ENCODE data around the gene FOXO4. TPM values are rescaled to one million over a fixed set of nuclear protein-coding genes. Genes with fewer than 3 reads are reported as not detected.

Gene FOXO4
- total and polyA plus RNA-seq, 10 of the 15 experiments (the other 5 are each of a cell fraction or from before 2014, with no cell fraction given): 0.05 to 6.9 (median 2.3) TPM

GRCh38 chrX:71096760-71097032 is 1.0 kb downstream of the FOXO4 start (continued):
- TF ChIP-seq, protein P1, sequence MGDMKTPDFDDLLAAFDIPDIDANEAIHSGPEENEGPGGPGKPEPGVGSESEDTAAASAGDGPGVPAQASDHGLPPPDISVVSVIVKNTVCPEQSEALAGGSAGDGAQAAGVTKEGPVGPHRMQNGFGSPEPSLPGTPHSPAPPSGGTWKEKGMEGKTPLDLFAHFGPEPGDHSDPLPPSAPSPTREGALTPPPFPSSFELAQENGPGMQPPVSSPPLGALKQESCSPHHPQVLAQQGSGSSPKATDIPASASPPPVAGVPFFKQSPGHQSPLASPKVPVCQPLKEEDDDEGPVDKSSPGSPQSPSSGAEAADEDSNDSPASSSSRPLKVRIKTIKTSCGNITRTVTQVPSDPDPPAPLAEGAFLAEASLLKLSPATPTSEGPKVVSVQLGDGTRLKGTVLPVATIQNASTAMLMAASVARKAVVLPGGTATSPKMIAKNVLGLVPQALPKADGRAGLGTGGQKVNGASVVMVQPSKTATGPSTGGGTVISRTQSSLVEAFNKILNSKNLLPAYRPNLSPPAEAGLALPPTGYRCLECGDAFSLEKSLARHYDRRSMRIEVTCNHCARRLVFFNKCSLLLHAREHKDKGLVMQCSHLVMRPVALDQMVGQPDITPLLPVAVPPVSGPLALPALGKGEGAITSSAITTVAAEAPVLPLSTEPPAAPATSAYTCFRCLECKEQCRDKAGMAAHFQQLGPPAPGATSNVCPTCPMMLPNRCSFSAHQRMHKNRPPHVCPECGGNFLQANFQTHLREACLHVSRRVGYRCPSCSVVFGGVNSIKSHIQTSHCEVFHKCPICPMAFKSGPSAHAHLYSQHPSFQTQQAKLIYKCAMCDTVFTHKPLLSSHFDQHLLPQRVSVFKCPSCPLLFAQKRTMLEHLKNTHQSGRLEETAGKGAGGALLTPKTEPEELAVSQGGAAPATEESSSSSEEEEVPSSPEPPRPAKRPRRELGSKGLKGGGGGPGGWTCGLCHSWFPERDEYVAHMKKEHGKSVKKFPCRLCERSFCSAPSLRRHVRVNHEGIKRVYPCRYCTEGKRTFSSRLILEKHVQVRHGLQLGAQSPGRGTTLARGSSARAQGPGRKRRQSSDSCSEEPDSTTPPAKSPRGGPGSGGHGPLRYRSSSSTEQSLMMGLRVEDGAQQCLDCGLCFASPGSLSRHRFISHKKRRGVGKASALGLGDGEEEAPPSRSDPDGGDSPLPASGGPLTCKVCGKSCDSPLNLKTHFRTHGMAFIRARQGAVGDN (IDR thresholded peaks at IDR 0.05): no peak
- no peak for TF ChIP-seq CBX5 (IDR thresholded peaks at IDR 0.05; ENCODE audit: low read depth)

GRCh38 chrX:71098302-71098701 is 2.7 kb downstream of the FOXO4 start:
- SMC1A ChIA-PET (ENCODE audit: uncharacterized antibody, unreplicated experiment): interaction anchor here (1.5 to 2.7 kb wide), 3 partner anchors 14 to 80 kb away, joined by 5 to 10 read pairs (median 7); partner anchors contain the start of gene IL2RG
- no peak overlapping the region for H3K4me3 ChIP-seq
- H3K79me2 ChIP-seq (ENCODE audit: control insufficient read depth, insufficient read depth, low read length): no peaks in the 10 kb centered on the region
- no peak overlapping the region for H3K9ac ChIP-seq (ENCODE audit: control insufficient read depth, insufficient read depth, low read length)
- H3K4me2 ChIP-seq (ENCODE audit: control insufficient read depth, insufficient read depth): no peak overlapping the region
- no peak overlapping the region for H2AFZ ChIP-seq (ENCODE audit: control insufficient read depth, low read depth, low read length)
- DNase-seq (ENCODE audit: low read depth, low spot score) (no peak), FAIRE-seq (peak; percentile 52), ATAC-seq (peak; percentile 61)
- CTCF ChIA-PET: interaction anchor here (0.8 to 2.3 kb wide), 6 partner anchors 13 to 82 kb away, joined by 3 to 22 read pairs (median 12); partner anchors contain the start of genes IL2RG and MED12
- H3K9me3 ChIP-seq (replicated peaks; ENCODE audit: control insufficient read depth, insufficient read depth, low read length): no peaks in the 10 kb centered on the region
- TF ChIP-seq RUNX3 (IDR thresholded peaks at IDR 0.05; ENCODE audit: low read length) (no peak), HCFC1 (IDR thresholded peaks at IDR 0.05; ENCODE audit: low read length) (no peak), POLR2AphosphoS5 (IDR thresholded peaks at IDR 0.05; ENCODE audit: low read length) (no peak), IKZF2 (IDR thresholded peaks at IDR 0.05) (no peak), RAD21 (IDR thresholded peaks at IDR 0.05; ENCODE audit: insufficient read depth, low read depth, low read length) (peak; percentile 80), SPI1 (IDR thresholded peaks at IDR 0.05; ENCODE audit: borderline replicate concordance, insufficient read depth, low read depth, low read length) (peak; percentile 19; the same call in 1 of the 2 replicates), SMC3 (IDR thresholded peaks at IDR 0.05; ENCODE audit: borderline replicate concordance, low read length) (peak; percentile 85), RELA (IDR thresholded peaks at IDR 0.05; ENCODE audit: borderline replicate concordance, partially characterized antibody) (peak; percentile 40), HDAC6 (IDR thresholded peaks at IDR 0.05; ENCODE audit: unreplicated experiment) (no peak), SMARCA5 (IDR thresholded peaks at IDR 0.05) (0 out of 2 replicates have a peak, but pooled peaks have one; percentile 22), STAT1 (conservative IDR thresholded peaks at IDR 0.05) (no peak)
- TF ChIP-seq, protein P2, sequence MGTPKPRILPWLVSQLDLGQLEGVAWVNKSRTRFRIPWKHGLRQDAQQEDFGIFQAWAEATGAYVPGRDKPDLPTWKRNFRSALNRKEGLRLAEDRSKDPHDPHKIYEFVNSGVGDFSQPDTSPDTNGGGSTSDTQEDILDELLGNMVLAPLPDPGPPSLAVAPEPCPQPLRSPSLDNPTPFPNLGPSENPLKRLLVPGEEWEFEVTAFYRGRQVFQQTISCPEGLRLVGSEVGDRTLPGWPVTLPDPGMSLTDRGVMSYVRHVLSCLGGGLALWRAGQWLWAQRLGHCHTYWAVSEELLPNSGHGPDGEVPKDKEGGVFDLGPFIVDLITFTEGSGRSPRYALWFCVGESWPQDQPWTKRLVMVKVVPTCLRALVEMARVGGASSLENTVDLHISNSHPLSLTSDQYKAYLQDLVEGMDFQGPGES (IDR thresholded peaks at IDR 0.05): no peak
- TF ChIP-seq, protein P3, sequence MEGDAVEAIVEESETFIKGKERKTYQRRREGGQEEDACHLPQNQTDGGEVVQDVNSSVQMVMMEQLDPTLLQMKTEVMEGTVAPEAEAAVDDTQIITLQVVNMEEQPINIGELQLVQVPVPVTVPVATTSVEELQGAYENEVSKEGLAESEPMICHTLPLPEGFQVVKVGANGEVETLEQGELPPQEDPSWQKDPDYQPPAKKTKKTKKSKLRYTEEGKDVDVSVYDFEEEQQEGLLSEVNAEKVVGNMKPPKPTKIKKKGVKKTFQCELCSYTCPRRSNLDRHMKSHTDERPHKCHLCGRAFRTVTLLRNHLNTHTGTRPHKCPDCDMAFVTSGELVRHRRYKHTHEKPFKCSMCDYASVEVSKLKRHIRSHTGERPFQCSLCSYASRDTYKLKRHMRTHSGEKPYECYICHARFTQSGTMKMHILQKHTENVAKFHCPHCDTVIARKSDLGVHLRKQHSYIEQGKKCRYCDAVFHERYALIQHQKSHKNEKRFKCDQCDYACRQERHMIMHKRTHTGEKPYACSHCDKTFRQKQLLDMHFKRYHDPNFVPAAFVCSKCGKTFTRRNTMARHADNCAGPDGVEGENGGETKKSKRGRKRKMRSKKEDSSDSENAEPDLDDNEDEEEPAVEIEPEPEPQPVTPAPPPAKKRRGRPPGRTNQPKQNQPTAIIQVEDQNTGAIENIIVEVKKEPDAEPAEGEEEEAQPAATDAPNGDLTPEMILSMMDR (IDR thresholded peaks at IDR 0.05 in 2 of 3, conservative IDR thresholded peaks at IDR 0.05 in 1 of 3; ENCODE audit: control insufficient read depth in 2 of 3, extremely low read depth in 1 of 3, insufficient read depth in 1 of 3, low read depth in 3 of 3, low read length in 3 of 3): peak; percentile 53 to 81 (median 65); a peak in 5 of 6 replicates
- BruUV-seq (replicated peaks): no TSS peak
- H4K20me1 ChIP-seq (ENCODE audit: control insufficient read depth, insufficient read depth): no peaks in the 10 kb centered on the region
- 0% methylated on average over 2 of the region's 2 CpGs for WGBS (ENCODE audit: insufficient coverage, insufficient replicate concordance, low lambda C conversion rate, missing lambda C conversion rate)
- RAD21 ChIA-PET (ENCODE audit: unreplicated experiment): interaction anchor here (1.7 kb wide), 1 partner anchor 32 kb away, joined by 6 read pairs; no protein-coding TSS in a partner anchor
- no peak overlapping the region for H3K27ac ChIP-seq (ENCODE audit: control insufficient read depth, insufficient read depth)
- H3K27me3 ChIP-seq (replicated peaks in 1 of 2; ENCODE audit: control insufficient read depth in 2 of 2, insufficient read depth in 2 of 2, low read length in 1 of 2): no peaks in the 10 kb centered on the region
- in situ Hi-C loops (cut with MboI) (no loop called here), intact Hi-C loops (cut with micrococcal nuclease; ENCODE audit: unreplicated experiment) (loop anchor here (1.0 to 10.0 kb wide), 3 partner anchors 31 to 186 kb away; partner anchors contain the start of gene NONO)
- POLR2A ChIA-PET: interaction anchor here (0.9 to 1.0 kb wide), 4 partner anchors 10 to 84 kb away, joined by 3 to 4 read pairs (median 3); no protein-coding TSS in a partner anchor
- no peaks in the 10 kb centered on the region for H3K36me3 ChIP-seq (ENCODE audit: control insufficient read depth in 2 of 2, insufficient read depth in 2 of 2, low read length in 1 of 2)
- H3K4me1 ChIP-seq (ENCODE audit: control insufficient read depth, insufficient read depth, low read length): no peaks in the 10 kb centered on the region

Data from GM12878 (cell line).